ENCODE results near the gene PACSIN3. TPM values are rescaled to one million over a fixed set of nuclear protein-coding genes. Genes with fewer than 3 reads are reported as not detected.

PACSIN3 gene
- total RNA-seq, 1 donor from 2014 or later, result 93.3 TPM

DNA sequence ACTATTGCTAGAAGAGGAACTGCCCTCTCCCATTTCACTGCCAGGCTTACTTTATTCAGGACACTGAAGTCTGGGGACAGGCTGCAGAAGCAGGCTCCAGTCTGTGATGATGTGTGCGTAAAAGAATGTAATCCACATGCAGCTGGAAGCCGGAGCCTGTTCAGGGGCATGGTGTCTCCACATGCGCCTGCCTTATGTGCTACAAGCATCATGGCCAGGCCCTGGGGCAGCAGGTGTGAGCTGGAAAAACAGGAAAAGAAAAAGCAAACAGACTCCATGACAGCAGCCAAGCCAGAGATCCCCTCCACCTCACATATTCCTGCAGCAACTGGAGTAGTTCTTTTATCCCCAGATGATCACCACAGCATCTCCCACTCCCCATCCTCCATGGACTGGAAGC, 42.9 kb downstream of the PACSIN3 start:
- peaks cover 12% of the 10 kb centered on the region for H3K4me1 Mint-ChIP-seq (ENCODE audit: unreplicated experiment)
- no peak for TF ChIP-seq CTCF (IDR thresholded peaks at IDR 0.05)
- H3K9me3 Mint-ChIP-seq (ENCODE audit: unreplicated experiment), result no peaks in the 10 kb centered on the region
- peaks cover 6% of the 10 kb centered on the region for H3K36me3 Mint-ChIP-seq (ENCODE audit: unreplicated experiment)
- no peak for DNase-seq (ENCODE audit: extremely low spot score, unreplicated experiment)
- H3K27me3 Mint-ChIP-seq (ENCODE audit: unreplicated experiment), result no peaks in the 10 kb centered on the region
- H3K27ac Mint-ChIP-seq (ENCODE audit: unreplicated experiment), result peak overlapping the region; percentile 8
- H3K4me3 Mint-ChIP-seq (ENCODE audit: unreplicated experiment), result no peak overlapping the region

DNA sequence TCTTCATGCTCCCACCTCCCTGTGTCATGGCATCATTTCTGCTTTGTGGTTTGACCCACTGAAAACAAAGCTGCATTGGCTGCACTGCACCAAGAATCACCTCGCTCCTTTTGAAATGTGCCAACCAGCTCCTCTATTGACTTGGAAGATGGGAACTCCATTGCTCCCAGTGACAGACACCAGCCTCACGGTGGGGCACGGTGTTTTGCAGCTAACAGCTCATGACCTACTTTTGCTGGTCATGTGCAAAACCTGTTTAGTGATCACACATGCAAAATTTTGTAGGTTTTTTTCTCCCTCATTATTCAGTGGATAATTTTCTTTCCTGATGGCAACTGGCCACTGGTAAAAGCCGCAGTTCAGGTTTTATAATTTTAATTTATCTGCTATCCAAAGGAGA, 46.4 kb downstream of the PACSIN3 start:
- H3K27me3 Mint-ChIP-seq (ENCODE audit: unreplicated experiment), result no peaks in the 10 kb centered on the region

DNA sequence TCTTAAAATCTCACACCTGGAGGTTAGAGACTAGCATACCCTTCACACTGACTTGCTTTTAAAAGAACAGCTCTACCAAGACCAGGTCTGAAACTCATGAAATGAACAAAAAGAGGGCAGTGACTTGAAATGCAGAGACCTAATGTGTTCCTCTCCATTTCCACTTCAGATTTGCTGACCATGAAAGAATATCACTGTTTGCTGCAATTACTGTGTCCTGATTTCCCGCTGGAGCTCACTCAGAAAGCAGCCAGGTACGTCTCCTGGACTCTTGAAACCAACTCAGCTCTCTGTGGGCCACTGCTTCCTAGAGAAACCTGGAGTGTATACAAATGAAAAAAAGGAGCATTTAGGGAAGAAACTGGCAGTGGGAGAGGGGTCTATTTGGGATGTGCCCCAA, 48.8 kb downstream of the PACSIN3 start:
- peaks cover under 1% of the 10 kb centered on the region for H3K4me1 Mint-ChIP-seq (ENCODE audit: unreplicated experiment)
- peaks cover 11% of the 10 kb centered on the region for H3K36me3 Mint-ChIP-seq (ENCODE audit: unreplicated experiment)
- H3K4me3 Mint-ChIP-seq (ENCODE audit: unreplicated experiment), result no peak overlapping the region
- no peak overlapping the region for H3K27ac Mint-ChIP-seq (ENCODE audit: unreplicated experiment)
- no peaks in the 10 kb centered on the region for H3K27me3 Mint-ChIP-seq (ENCODE audit: unreplicated experiment)
- DNase-seq (ENCODE audit: extremely low spot score, unreplicated experiment), result no peak
- H3K9me3 Mint-ChIP-seq (ENCODE audit: unreplicated experiment), result no peaks in the 10 kb centered on the region
- TF ChIP-seq CTCF (IDR thresholded peaks at IDR 0.05), result no peak

More for the DNA sequence above, 46.4 kb downstream of the PACSIN3 start:
- H3K4me1 Mint-ChIP-seq (ENCODE audit: unreplicated experiment), result peaks cover 12% of the 10 kb centered on the region
- no peaks in the 10 kb centered on the region for H3K9me3 Mint-ChIP-seq (ENCODE audit: unreplicated experiment)
- DNase-seq (ENCODE audit: extremely low spot score, unreplicated experiment), result no peak
- no peak overlapping the region for H3K27ac Mint-ChIP-seq (ENCODE audit: unreplicated experiment)
- H3K36me3 Mint-ChIP-seq (ENCODE audit: unreplicated experiment), result peaks cover 11% of the 10 kb centered on the region
- TF ChIP-seq CTCF (IDR thresholded peaks at IDR 0.05), result no peak
- no peak overlapping the region for H3K4me3 Mint-ChIP-seq (ENCODE audit: unreplicated experiment)

GRCh38 chr11:47136921-47137320, 49.3 kb downstream of the PACSIN3 start:
- no peak for DNase-seq (ENCODE audit: extremely low spot score, unreplicated experiment)
- Mint-ChIP-seq H3K4me1 (ENCODE audit: unreplicated experiment) (no peaks in the 10 kb centered on the region), H3K4me3 (ENCODE audit: unreplicated experiment) (no peak overlapping the region), H3K27ac (ENCODE audit: unreplicated experiment) (no peak overlapping the region), H3K27me3 (ENCODE audit: unreplicated experiment) (no peaks in the 10 kb centered on the region), H3K9me3 (ENCODE audit: unreplicated experiment) (no peaks in the 10 kb centered on the region), H3K36me3 (ENCODE audit: unreplicated experiment) (peaks cover 11% of the 10 kb centered on the region)
- no peak for TF ChIP-seq CTCF (IDR thresholded peaks at IDR 0.05)

DNA sequence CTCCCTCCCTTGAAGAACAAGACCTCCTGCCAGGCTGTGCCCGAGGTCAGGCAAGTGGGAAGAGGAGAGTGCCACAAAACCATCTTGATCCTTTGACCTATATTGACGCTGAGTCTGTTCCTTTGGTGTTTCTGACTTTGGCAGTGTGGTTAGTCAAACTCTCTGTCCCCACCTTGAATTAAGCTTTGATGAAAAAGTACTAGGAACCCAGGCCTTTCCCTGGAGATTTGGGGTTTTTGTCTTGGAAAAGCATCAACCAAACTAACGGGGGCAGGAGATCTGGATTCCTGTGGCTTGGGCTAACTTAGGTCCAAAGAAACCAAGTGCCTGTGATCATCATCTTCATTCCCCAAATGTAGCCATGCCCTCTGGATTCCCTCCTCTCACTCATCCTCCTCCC, 49.9 kb downstream of the PACSIN3 start:
- TF ChIP-seq CTCF (IDR thresholded peaks at IDR 0.05), result no peak
- no peak overlapping the region for H3K27ac Mint-ChIP-seq (ENCODE audit: unreplicated experiment)

More for the DNA sequence above, 49.9 kb downstream of the PACSIN3 start:
- Mint-ChIP-seq H3K4me3 (ENCODE audit: unreplicated experiment) (no peak overlapping the region), H3K27me3 (ENCODE audit: unreplicated experiment) (no peaks in the 10 kb centered on the region), H3K36me3 (ENCODE audit: unreplicated experiment) (peaks cover 11% of the 10 kb centered on the region), H3K9me3 (ENCODE audit: unreplicated experiment) (no peaks in the 10 kb centered on the region), H3K4me1 (ENCODE audit: unreplicated experiment) (no peaks in the 10 kb centered on the region)
- DNase-seq (ENCODE audit: extremely low spot score, unreplicated experiment), result no peak

Measured in osteocyte (in vitro differentiated cells).